Stimulated activated CD8-positive, alpha-beta memory T cell treated with anti-CD3 and anti-CD28 coated beads, Interleukin-12 subunit alpha, Interleukin-12 subunit beta, amount 100 ng/mL, for 1 hour (primary cell): ENCODE data around the gene HK2.
"Not testable (repeated sequence)": the region's sequence is repeated elsewhere in the genome, so short reads cannot be mapped to it uniquely, and the experiment has no call there.

ENCODE experiments used
- DNase-seq: peaks from one replicate; pipeline ENCODE4 v3.0.0-alpha.2; 2020; ENCODE audit warnings: low read depth

The HK2 gene

GRCh38 chr2:74834792-74835755 is 1.1 kb downstream of the HK2 start:
- peak; percentile 30 for DNase-seq

GRCh38 chr2:74835831-74836674 is 2.1 kb downstream of the HK2 start:
- no peak for DNase-seq

DNA sequence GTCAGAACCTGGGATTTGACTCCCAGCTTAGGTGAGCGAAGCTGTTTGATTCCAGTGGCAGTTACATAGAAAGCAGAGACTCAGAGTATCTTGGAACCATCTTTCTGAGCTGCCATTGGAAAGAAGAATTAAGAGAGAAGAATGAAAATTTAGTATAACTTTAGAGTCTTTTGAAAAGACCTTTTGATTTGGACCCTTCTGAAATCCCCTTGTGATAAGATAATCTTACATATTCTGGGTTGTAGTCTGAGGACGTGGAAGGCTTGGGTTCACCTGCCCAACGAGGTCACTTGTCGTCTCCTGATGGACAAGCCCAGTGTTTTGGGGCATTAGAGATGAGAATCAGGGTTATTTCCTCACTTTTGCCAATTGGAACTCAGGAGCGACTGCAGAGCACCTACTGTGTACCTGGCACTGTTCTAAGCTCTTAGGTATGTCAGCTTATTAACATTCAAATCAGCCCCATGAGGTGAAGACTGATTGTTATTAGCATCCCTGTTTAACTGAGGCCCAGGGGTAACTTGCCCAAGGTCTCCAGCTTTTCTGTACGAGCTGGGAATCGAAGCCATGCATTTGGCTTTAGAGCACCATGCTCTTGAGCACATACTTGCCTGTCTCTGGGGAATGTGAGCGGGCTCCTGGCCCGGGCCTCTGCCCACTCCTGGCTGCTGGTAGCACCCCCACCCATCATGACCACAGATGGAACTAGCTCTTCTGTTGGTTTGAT is 2.9 kb downstream of the HK2 start:
- no peak for DNase-seq

DNA sequence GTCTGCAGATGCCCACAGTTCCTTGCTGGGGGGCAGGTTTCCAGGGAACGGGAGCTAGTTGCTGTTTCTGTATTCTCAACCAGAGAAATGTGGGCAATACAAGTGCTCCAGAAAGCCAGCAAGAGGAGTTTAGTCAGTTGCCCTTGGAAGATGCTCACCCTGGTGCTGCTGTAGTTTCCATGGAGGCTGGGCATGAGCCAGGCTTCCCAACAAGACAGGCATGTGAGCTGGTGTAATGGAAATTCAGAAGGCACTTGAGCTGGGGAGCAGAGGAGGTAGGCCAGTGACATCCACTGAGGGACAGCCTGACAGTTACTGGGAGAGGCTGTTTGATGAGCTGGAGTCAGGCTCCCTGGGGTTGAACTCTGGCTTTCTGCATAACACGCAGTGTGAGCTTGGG is 7.7 kb downstream of the HK2 start:
- DNase-seq: no peak

GRCh38 chr2:74843433-74843832 is 9.5 kb downstream of the HK2 start:
- no peak for DNase-seq

DNA sequence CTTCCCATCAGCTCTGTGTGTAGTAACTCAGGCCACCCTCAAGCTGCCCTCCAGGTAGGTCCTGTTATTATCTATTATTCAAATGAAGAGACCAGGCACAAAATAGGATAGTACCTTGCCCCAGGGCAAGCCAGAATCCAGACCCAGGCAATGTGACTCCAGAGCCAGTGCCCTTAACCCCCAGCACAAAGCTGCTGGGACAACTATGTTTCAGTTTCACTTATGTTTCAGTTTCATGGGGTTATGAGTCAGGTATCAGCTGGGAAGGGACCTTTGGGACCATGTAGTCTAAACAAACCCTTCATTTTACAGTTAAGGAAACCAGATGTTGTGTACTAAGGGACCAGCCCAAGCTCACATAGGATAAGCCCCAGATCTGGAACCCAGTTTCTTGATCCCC is 10.0 kb downstream of the HK2 start:
- DNase-seq: no peak

DNA sequence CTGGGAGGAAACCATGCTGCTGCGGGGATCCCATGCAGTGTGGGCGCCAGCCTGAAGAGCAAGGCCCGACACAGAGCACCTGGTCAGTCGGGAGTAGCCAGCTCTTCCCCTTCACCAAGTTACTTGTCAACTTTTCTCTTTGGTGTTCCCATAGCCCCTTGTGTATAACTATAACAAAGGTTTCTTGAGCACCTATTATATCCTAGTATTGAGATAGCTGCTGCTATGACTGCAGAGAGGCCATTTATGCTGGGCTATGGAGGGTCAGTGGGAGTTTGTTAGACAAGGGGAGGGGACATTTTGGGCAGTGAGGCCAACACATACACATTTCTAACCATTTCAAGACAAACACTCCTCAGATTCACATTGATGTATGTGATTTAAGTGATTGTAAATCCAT is 10.8 kb downstream of the HK2 start:
- DNase-seq: no peak

GRCh38 chr2:74845217-74845751 is 11.4 kb downstream of the HK2 start:
- DNase-seq: no peak

DNA sequence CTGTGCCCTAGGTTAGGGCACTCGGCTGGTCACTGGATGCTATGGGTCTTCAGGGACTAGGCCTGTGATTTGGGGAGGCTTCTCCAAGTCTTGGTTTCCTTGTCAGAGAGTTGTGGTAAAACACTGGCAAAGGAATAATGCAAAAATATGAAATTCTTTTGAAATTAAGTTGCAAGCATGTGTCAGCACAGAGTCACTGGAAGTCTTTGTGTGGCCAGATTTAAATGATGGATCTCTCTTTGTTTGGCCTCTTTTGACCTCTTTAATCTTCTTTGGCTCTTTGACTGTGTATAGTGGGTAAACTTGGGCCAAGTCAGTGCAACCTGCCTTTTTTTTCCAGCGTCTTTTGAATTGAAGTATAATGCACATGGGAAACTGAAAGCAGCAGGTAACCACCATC is 12.1 kb downstream of the HK2 start:
- DNase-seq: no peak

DNA sequence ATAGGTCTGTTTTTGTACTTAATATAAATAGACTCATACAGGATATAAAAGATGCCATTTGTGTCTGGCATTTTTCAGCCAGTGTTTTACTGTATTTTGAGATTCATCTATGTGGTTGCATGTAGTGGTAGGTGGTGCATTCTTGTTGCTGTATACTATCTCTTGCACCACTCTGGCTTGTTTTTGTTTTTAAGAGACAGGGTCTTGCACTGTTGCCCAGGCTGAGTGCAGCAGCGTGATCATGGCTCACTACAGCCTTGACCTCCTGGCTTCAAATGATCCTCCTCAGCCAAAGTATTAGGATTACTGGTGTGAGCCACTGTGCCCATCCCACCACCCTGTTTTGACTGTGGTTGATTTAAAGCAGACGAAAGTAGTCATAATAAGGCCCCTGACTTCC is 12.6 kb downstream of the HK2 start:
- no peak for DNase-seq

DNA sequence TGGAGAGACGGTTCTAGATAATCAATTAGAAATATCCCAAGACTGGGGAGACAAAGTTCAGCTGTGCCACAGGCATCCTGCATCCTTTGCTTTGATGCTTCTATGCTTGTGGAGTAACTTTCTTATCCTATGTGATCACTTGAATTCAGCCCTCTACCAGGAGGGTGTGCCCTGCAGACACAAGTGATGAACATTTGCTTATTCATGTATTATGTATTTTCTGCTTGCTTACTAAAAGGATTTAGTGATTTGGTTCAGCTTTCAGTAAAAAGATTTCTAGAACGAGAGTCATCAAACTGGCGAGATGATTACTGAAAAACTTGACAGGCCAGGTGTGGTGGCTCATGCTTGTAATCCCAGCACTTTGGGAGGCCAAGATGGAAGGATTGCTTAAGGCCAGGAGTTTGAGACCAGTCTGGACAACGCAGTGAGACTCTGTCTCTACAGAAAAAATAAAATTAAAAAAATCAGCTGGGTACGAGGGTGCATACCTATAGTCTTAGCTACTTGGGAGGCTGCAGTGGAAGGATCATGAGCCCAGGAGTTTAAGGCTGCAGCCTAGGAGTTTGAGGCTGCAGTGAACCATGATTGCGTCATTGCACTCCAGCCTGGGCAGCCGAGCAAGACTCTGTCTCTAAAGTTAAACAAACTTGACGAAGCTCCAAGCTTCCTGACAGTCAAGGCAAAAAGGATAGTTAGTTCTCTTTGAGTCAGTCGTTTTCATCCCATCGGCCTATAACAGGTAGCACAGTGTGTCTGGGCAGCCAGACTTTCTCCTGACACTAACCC is 13.3 kb downstream of the HK2 start:
- no peak for DNase-seq

DNA sequence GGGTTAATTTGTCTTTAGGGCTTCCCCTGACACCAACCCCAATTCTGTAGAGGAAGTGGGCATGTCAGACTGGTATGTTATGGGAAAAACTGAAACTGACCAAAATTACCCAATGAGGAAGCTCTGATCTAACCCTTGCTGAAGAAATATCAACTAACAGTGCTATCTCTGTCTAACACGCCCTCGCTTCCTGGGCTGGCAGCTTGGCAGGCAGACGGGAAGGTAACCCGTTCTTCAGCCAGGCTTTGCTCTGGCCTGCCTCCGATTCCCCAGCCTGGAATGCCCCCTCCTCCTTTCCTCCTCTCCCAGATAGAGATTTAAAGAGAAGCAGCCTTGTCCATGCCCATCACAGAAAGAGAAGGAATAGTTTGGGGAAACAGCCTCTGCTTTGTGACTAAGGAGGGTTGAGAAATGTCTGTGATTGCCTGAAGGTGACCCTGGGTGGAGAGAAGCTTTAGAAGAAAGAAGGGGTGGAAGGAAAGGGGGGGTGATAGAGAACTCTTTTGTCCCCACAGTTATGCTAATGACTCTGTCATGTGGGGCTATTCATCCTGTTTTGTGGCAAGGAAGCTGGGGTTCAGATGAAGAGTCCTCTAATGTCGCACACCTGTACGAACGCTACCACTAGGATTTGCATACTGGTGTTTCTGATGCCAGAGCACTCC is 15.4 kb downstream of the HK2 start:
- peak; percentile 15 for DNase-seq

DNA sequence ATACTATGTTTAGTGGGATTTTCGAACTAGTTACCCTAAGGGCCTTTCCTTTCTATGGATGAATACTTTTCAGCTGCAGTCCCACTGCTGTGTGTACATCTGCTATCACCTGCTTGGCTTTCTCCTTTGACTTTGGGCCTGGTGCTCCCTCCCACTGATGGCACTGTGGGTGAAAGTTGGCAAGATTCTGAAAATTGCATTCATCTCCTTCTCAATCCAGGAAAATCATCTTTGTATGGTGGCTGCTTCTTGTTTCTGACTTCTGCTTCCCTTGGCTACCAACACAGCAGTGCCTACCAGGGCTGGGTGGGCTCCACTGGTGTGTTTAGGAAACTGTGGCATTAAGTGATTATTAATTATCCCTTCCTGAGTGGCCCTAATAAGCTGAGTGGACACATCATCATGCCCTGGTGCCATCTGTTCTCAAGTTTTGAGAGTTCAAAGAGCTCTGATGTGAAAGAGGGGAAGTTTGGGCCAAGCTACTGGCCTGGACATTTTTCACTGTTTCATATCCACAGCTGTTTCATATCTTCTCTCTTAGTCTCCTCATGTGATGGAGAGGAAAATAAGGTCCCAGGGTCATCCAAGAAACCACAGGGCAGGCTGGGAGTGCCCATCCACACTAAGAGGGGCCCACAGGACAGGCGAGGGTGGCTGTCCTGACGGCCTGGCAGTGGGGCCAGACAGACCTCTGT is 16.7 kb downstream of the HK2 start:
- no peak for DNase-seq

DNA sequence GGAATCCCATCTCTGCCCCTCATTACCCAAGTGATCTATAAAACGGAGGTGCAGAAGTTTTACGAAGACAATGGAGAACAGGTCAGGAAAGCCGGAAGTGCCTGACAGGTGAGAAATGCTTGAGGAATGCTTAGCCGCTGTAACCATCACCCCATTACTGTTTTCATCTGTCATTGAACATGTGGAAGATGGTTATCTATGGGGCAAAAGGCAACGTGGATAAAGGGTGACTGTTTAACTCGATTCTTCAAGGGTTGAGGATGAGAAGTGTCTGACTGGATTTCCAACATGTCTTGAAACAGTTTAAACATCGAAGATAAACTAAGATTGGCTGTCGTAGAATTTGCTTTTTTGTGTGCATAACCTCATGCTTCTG is 17.3 kb downstream of the HK2 start:
- no peak for DNase-seq

GRCh38 chr2:74853360-74853759 is 19.4 kb downstream of the HK2 start:
- DNase-seq: not testable (repeated sequence)

GRCh38 chr2:74854401-74854800 is 20.5 kb downstream of the HK2 start:
- DNase-seq: no peak

- not testable (repeated sequence) for DNase-seq
These were observed 21.3 kb downstream of the HK2 start for GRCh38 chr2:74855114-74855707.

GRCh38 chr2:74856004-74856578 is 22.2 kb downstream of the HK2 start:
- no peak for DNase-seq

- DNase-seq: no peak
These were observed 22.7 kb downstream of the HK2 start for GRCh38 chr2:74856599-74856998.
